SK-N-SH (cell line): Measurements from ENCODE around the gene ORM1.

Experiments
- EP300 ChIP-seq, 2 experiments: IDR thresholded peaks; 2 replicates each; pipeline versions ENCODE4 v1.4.0 to v1.6.1; 2012; ENCODE audit warnings: borderline replicate concordance in 1 of 2, low read depth in 1 of 2, low read length in 1 of 2
- EZH2phosphoT487 ChIP-seq: fragments of 200-600 bp; sonication (generic); IDR thresholded peaks from 2 replicates; pipeline ENCODE4 v1.6.1; 2017; ENCODE audit warnings: low read depth, mixed run types, mild to moderate bottlenecking, antibody characterized with exemption, moderate library complexity, borderline replicate concordance
- FOXM1 ChIP-seq: IDR thresholded peaks from 2 replicates; pipeline ENCODE4 v1.4.0; 2012; ENCODE audit warnings: low read depth, mild to moderate bottlenecking
- POLR2AphosphoS5 ChIP-seq: IDR thresholded peaks from 2 replicates; pipeline ENCODE4 v1.6.1; 2012; ENCODE audit warnings: low read depth, low read length
- RAD21 ChIP-seq: IDR thresholded peaks from 2 replicates; pipeline ENCODE4 v1.6.1; 2012; ENCODE audit warnings: mild to moderate bottlenecking, low read length
- USF1 ChIP-seq: IDR thresholded peaks from 2 replicates; pipeline ENCODE4 v1.4.0; 2012; ENCODE audit warnings: low read depth, borderline replicate concordance
- YY1 ChIP-seq: IDR thresholded peaks from 2 replicates; pipeline ENCODE4 v1.4.0; 2012; ENCODE audit warnings: low read depth, mild to moderate bottlenecking
- TF ChIP-seq, protein P1 (sequence below): IDR thresholded peaks from 2 replicates; pipeline ENCODE4 v1.6.1; 2012; ENCODE audit warnings: mild to moderate bottlenecking, low read depth, low read length, moderate library complexity
- TF ChIP-seq, protein P2 (sequence below): fragments of 200-600 bp; sonication (generic); IDR thresholded peaks from 2 replicates; pipeline ENCODE4 v1.6.1; 2017; ENCODE audit warnings: antibody characterized with exemption, mild to moderate bottlenecking, moderate library complexity

DNA sequence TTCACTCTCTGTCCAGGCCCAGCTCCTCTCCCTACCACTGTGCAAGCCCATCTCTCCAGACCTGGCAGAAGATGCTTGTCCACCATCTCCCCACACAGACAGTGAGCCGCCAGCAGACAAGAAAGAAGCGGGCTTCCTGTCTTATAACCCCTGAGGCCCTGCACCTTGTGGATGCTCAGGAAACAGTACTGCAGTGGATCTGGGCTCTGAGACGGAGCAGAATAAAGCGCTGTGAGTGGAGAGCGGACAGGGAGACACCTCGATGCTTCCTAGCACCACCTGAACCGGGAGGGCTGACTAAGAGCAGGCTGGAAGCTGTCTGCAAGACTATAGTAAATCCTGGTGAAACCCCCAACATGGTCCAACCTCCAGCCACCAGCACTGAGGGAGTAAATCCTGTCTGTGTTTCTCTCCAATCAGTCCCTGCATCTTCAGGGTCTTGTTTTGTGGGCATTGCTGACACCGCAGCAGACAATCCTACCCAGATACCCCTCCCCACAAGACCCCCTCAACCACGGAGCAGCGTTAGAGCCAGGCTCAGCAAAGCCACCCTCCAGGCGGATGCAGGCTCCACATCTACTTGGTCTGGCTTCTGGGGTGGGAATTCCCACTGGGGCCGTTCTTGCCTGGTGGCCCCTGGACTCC is 25.5 kb downstream of the ORM1 start:
- TF ChIP-seq, protein P1, sequence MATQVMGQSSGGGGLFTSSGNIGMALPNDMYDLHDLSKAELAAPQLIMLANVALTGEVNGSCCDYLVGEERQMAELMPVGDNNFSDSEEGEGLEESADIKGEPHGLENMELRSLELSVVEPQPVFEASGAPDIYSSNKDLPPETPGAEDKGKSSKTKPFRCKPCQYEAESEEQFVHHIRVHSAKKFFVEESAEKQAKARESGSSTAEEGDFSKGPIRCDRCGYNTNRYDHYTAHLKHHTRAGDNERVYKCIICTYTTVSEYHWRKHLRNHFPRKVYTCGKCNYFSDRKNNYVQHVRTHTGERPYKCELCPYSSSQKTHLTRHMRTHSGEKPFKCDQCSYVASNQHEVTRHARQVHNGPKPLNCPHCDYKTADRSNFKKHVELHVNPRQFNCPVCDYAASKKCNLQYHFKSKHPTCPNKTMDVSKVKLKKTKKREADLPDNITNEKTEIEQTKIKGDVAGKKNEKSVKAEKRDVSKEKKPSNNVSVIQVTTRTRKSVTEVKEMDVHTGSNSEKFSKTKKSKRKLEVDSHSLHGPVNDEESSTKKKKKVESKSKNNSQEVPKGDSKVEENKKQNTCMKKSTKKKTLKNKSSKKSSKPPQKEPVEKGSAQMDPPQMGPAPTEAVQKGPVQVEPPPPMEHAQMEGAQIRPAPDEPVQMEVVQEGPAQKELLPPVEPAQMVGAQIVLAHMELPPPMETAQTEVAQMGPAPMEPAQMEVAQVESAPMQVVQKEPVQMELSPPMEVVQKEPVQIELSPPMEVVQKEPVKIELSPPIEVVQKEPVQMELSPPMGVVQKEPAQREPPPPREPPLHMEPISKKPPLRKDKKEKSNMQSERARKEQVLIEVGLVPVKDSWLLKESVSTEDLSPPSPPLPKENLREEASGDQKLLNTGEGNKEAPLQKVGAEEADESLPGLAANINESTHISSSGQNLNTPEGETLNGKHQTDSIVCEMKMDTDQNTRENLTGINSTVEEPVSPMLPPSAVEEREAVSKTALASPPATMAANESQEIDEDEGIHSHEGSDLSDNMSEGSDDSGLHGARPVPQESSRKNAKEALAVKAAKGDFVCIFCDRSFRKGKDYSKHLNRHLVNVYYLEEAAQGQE, result no peak
- TF ChIP-seq, protein P2, sequence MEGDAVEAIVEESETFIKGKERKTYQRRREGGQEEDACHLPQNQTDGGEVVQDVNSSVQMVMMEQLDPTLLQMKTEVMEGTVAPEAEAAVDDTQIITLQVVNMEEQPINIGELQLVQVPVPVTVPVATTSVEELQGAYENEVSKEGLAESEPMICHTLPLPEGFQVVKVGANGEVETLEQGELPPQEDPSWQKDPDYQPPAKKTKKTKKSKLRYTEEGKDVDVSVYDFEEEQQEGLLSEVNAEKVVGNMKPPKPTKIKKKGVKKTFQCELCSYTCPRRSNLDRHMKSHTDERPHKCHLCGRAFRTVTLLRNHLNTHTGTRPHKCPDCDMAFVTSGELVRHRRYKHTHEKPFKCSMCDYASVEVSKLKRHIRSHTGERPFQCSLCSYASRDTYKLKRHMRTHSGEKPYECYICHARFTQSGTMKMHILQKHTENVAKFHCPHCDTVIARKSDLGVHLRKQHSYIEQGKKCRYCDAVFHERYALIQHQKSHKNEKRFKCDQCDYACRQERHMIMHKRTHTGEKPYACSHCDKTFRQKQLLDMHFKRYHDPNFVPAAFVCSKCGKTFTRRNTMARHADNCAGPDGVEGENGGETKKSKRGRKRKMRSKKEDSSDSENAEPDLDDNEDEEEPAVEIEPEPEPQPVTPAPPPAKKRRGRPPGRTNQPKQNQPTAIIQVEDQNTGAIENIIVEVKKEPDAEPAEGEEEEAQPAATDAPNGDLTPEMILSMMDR, result no peak
- TF ChIP-seq POLR2AphosphoS5 (no peak), RAD21 (no peak), USF1 (no peak), FOXM1 (no peak), EZH2phosphoT487 (no peak), YY1 (no peak), EP300 (IDR thresholded peaks at IDR 0.05; ENCODE audit: borderline replicate concordance in 1 of 2, low read depth in 1 of 2, low read length in 1 of 2) (no peak)
